NCI-H345 treated with DMSO at 0.1 percent for 48 hours (cell line): ENCODE results near the gene STK17A.
A peak's percentile ranks its signal among the peaks of the same experiment; 100 is the strongest.
"Not testable (repeated sequence)": the region's sequence is repeated elsewhere in the genome, so short reads cannot be mapped to it uniquely, and the experiment has no call there.

ENCODE experiments used
- DNase-seq: peaks from one replicate; lab custom pipeline; 2025; ENCODE audit not compliant: unreplicated experiment; lab: John Stamatoyannopoulos, UW

The STK17A gene

DNA sequence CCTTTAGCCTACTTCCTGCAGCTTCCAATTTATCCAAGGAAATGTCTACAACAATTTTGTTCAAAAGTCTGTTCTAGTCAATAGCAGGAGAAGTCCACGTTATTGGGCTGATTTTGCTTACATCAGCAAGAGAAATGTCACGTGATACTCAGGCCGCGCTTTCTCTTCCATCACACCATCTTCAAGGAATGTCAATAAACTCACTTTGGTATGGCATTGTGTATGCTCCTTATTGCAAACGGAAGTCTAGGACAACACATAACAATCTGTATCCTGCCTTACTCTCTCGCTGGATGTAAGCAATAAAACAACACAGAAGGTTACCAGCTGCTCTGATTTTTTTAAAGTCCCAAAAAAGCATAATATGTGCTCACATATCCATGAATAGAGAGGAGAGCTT lies 17.1 kb upstream of the STK17A start:
- DNase-seq, result no peak

GRCh38 chr7:43568529-43568928 lies 14.4 kb upstream of the STK17A start:
- DNase-seq, result no peak

DNA sequence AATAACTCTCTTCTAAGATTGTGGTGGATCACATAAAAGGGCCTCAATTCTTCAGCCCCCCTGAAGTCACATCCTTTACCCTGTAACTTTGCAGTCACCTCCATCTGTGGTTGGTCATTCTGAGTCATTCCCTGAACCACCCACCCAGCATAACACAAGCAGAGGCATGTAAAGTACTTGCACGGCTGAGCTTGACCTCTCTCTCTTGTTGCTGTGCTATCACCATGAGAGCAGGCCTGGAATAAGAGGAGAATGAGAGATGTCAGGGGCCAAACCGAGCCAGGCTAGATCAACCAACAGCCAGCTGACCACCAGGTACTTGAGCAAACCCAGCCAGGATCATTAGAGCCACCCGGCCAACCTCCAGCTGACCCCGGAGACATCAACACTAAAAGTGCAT lies 13.5 kb upstream of the STK17A start:
- DNase-seq, result no peak

DNA sequence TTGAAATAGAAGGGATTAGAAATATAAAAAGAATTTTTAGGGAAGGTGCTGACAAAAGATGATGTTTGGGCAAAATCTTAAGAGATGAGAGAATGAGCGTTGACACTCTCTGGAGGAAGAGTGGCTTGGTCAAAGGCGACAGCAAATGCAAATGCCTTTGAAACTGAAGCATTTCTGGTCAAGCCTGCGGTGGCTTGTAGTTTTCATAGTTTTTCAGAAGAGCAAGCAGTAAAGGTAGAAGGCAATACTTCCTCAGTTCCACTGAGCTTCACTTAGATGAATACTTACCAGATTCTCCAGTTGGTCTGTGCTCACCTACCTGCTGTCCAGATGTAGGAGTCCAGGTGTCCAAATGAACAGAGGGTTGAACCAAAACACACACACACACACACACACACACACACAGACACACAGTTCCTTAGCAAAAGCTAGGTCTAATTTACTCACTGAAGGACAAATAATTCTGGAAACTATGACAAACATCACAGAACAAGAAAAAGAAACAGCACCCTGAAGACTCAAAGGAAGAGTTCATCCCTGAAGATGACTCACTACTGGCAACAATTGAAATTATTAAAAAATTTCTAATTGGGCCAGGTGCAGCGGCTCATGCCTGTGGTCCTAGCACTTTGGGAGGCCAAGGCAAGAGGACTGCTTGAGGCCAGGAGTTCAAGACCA lies 12.1 kb upstream of the STK17A start:
- no peak for DNase-seq

DNA sequence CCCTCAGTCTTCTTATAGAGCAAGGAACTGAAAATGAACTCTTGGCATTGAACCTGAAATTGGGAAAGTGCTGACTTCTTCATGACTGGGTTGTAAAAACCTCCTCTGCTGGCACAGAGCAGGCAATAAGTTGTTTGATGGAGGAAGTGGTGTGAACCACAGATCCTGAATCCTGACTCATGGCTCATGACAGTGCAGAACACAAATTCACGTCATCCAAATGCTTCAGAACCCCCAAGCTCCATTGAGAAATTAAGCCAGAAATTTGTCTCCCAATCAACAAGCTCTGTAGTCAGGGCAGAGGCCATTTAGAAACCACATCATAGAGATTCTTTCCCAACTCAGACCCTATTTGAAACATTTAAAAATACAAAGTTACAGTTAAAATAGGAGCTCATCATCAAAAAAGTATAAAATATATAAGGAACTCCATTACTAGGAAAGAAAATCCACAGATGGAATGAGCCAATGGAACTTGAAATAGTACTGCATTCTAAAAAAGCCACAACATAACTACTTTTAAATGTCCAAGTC lies 10.3 kb upstream of the STK17A start:
- DNase-seq, result no peak

DNA sequence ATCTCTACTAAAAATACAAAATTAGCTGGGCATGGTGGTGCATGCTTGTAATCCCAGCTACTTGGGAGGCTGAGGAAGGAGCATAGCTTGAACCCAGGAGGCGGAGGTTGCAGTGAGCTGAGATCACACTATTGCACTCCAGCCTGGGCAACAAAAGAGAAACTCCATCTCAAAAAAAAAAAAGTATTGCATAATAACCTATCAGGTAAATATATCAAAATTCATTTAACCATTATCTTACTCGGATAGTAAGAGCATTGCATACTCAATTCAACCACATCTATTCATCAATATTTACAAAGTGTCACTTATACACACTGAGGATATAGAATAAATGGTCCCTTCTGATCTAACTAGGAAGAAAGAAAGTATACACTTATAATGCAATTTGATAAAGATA lies 9.1 kb upstream of the STK17A start:
- not testable (repeated sequence) for DNase-seq

- no peak for DNase-seq
Observed at GRCh38 chr7:43575506-43575905, 7.4 kb upstream of the STK17A start.

- DNase-seq, result no peak
Observed at GRCh38 chr7:43576241-43576640, 6.7 kb upstream of the STK17A start.

GRCh38 chr7:43577485-43577951 lies 5.4 kb upstream of the STK17A start:
- no peak for DNase-seq

GRCh38 chr7:43583424-43584194 lies 701 bp downstream of the STK17A start:
- peak; percentile 28 for DNase-seq

GRCh38 chr7:43584195-43584586 lies 1.3 kb downstream of the STK17A start:
- no peak for DNase-seq

- not testable (repeated sequence) for DNase-seq
Observed at GRCh38 chr7:43584733-43585132, 1.8 kb downstream of the STK17A start.

GRCh38 chr7:43585562-43585961 lies 2.7 kb downstream of the STK17A start:
- DNase-seq, result no peak

DNA sequence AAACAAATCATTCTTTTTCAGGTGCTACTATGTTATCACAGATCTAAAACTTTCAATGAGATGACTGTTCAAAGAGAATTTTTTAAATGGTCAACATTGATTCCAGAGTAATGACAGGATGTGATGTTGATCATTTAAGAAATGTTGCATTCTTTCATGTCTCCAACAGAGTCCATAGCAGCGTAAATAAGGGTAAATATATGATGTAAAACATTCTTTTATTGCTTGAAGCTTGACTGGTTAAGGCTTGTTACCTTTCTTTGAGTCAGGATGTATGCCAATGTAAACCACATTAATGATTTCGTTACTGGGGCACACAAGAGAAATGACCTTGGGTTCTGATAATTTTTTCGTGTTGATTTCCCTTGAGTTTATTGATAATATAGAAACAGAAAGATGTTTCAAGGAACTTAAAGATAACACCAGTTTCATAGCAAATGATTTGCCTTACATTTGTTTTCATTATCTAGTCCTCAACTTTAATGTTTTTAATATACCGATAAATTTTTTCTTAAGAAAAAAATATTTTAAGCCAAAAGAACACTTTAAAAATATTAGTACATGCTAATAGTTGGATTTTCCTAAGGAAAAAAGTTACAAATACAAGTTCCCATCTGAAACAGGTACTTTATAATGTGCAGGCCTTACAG lies 3.5 kb downstream of the STK17A start:
- DNase-seq, result no peak

GRCh38 chr7:43588477-43589132 lies 5.7 kb downstream of the STK17A start:
- no peak for DNase-seq

DNA sequence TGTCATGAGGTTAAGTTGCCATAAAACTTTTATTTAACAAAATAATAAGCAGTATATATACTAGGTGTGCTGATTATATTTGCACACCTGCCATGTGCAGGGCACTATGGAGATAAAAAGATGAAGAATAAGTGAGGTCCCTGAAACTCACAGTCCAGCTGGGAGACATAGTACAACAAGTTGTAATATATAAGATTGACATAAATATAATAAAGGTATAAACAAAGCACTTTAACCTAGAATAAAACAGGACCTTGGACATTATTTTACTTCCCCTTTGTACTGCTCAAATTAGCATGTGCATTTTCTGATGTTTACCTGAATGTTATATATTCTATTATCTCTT lies 6.2 kb downstream of the STK17A start:
- DNase-seq, result no peak

DNA sequence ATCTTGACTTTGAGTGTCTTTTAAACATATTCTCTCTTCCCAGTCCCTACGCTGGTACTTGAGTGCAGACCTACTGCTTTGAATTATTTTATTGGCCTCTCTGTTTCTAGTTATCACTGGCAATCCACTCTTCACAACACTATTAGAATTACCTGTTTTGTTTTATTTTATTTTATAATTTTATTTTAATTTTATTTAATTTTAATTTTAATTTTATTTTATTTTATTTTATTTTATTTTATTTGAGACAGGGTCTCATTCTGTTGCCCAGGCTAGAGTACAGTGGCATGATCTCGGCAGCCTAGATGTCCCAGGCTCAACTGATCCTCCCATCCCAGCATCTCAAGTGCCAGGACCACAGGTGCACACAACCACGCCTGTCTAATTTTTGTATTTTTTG lies 6.8 kb downstream of the STK17A start:
- no peak for DNase-seq

GRCh38 chr7:43590862-43591557 lies 8.1 kb downstream of the STK17A start:
- no peak for DNase-seq

GRCh38 chr7:43591558-43592180 lies 8.8 kb downstream of the STK17A start:
- DNase-seq, result no peak

GRCh38 chr7:43592326-43592725 lies 9.4 kb downstream of the STK17A start:
- DNase-seq, result no peak
